PC-9 (cell line): ENCODE measurements around the gene NADK. TPM values are rescaled to one million over a fixed set of nuclear protein-coding genes. Genes with fewer than 3 reads are reported as not detected.
A peak's percentile ranks its signal among the peaks of the same experiment; 100 is the strongest.
"Not testable (repeated sequence)": the region's sequence is repeated elsewhere in the genome, so short reads cannot be mapped to it uniquely, and the experiment has no call there.

Experiments
- BruUV-seq: library from RNA; stranded (reverse); fragments of 400-500 nt; replicated peaks from 2 replicates; lab custom pipeline; 2021; lab: Mats Ljungman, UMichigan
- CTCF ChIA-PET: fragments of 300-600 bp; sonication (Branson Sonifier 250); formaldehyde crosslinking; loops from one replicate; lab custom pipeline; 2022; ENCODE audit warnings: antibody characterized with exemption; lab: Charles Lee
- POLR2A ChIA-PET: fragments of 300-600 bp; sonication (Branson Sonifier 250); formaldehyde crosslinking; loops from one replicate; lab custom pipeline; 2022; ENCODE audit warnings: antibody characterized with exemption; ENCODE audit not compliant: unreplicated experiment; lab: Charles Lee
- DNase-seq, 2 experiments: peaks; one replicate each; pipeline versions ENCODE4 v3.0.0 to v3.0.0-alpha.2; 2015 to 2022; ENCODE audit warnings: mixed read lengths in 1 of 2
- H2AFZ ChIP-seq: fragments of 200-600 bp; sonication (generic); 2 replicates; pipeline ENCODE4 v1.8.1; 2017; ENCODE audit warnings: antibody characterized with exemption
- H3F3A ChIP-seq: fragments of 200-600 bp; sonication (generic); 2 replicates; pipeline ENCODE4 v1.8.1; 2017; ENCODE audit warnings: antibody characterized with exemption, mild to moderate bottlenecking, low read depth; ENCODE audit not compliant: insufficient read depth
- H3K27ac ChIP-seq: fragments of 200-600 bp; sonication (generic); 2 replicates; pipeline ENCODE4 v1.6.1; 2016; ENCODE audit warnings: mixed run types
- H3K27me3 ChIP-seq: fragments of 200-600 bp; sonication (generic); 2 replicates; pipeline ENCODE4 v1.6.1; 2016; ENCODE audit warnings: low read depth, mixed run types; ENCODE audit not compliant: insufficient read depth
- H3K36me3 ChIP-seq: fragments of 200-600 bp; sonication (generic); 2 replicates; pipeline ENCODE4 v1.6.1; 2016; ENCODE audit warnings: low read depth, mixed run types
- H3K4me1 ChIP-seq: fragments of 200-600 bp; sonication (generic); replicated peaks from 2 replicates; pipeline ENCODE4 v1.6.1; 2016; ENCODE audit warnings: mixed run types; ENCODE audit not compliant: insufficient read depth
- H3K4me2 ChIP-seq: fragments of 200-600 bp; sonication (generic); 2 replicates; pipeline ENCODE4 v1.6.1; 2017; ENCODE audit warnings: mixed run types
- H3K4me3 ChIP-seq: fragments of 200-600 bp; sonication (generic); 2 replicates; pipeline ENCODE4 v1.6.1; 2016; ENCODE audit warnings: mixed run types
- H3K79me2 ChIP-seq: fragments of 200-600 bp; sonication (generic); 2 replicates; pipeline ENCODE4 v1.6.1; 2017; ENCODE audit warnings: low read depth, mixed run types
- H3K9me2 ChIP-seq: fragments of 200-600 bp; sonication (generic); 2 replicates; pipeline ENCODE4 v1.8.1; 2017; ENCODE audit warnings: mild to moderate bottlenecking; ENCODE audit not compliant: insufficient read depth
- H3K9me3 ChIP-seq: fragments of 200-600 bp; sonication (generic); 2 replicates; pipeline ENCODE4 v1.8.1; 2016; ENCODE audit warnings: low read depth; ENCODE audit not compliant: insufficient read depth
- H4K20me1 ChIP-seq: fragments of 200-600 bp; sonication (generic); 2 replicates; pipeline ENCODE4 v1.8.1; 2017; ENCODE audit not compliant: insufficient read depth
- EZH2 ChIP-seq: fragments of 200-600 bp; sonication (generic); IDR thresholded peaks from 2 replicates; pipeline ENCODE4 v1.8.0; 2017; ENCODE audit warnings: antibody characterized with exemption, low read depth
- intact Hi-C: fragments of 100-400 bp; cut with micrococcal nuclease; formaldehyde crosslinking; loops from one replicate; pipeline ENCODE4 v1.10.0; 2022; ENCODE audit not compliant: unreplicated experiment
- total RNA-seq: library from RNA; stranded (reverse); gene quantifications from 2 replicates; pipeline ENCODE4 v1.2.3, GENCODE V29; 2021
- TF ChIP-seq, protein P1 (sequence below): fragments of 200-600 bp; sonication (generic); conservative IDR thresholded peaks from 2 replicates; pipeline ENCODE4 v1.6.1; 2017; ENCODE audit warnings: mixed run types, antibody characterized with exemption, mild to moderate bottlenecking, moderate library complexity

NADK gene
- total RNA-seq, 1 experiment from 2014 or later: 105 TPM

DNA sequence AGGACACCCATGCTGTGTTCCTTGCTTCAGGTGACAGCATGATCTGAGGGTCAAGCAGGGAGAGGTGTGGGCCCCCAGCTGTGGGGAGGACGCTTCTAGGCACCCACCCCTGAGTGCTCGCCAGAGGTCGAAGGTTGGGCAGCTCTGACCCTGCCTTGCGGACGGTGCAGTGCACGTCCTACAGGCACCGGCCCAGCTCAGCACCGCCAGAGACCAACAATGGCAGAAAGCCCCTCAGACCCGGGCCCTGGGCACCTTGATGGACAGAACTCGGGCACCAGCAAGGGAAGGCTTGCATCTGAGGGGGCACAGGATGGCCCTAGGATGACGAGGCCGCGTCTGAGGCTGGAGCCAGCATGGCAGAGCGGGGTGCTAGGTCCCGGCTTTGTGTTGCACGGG lies 24.7 kb downstream of the NADK start:
- no TSS peak for BruUV-seq
- Histone ChIP-seq H2AFZ (no peak overlapping the region), H3K9me2 (no peaks in the 10 kb centered on the region), H3K4me1 (peaks cover 15% of the 10 kb centered on the region), H3K79me2 (peaks cover 25% of the 10 kb centered on the region), H3K9me3 (no peaks in the 10 kb centered on the region), H3K36me3 (0 out of 2 replicates have a peak, but pooled peaks cover 9% of the 10 kb centered on the region), H3K4me2 (no peak overlapping the region), H3K27me3 (no peaks in the 10 kb centered on the region), H4K20me1 (no peaks in the 10 kb centered on the region), H3K27ac (no peak overlapping the region), H3F3A (peaks cover 19% of the 10 kb centered on the region), H3K4me3 (no peak overlapping the region)
- TF ChIP-seq, protein P1, sequence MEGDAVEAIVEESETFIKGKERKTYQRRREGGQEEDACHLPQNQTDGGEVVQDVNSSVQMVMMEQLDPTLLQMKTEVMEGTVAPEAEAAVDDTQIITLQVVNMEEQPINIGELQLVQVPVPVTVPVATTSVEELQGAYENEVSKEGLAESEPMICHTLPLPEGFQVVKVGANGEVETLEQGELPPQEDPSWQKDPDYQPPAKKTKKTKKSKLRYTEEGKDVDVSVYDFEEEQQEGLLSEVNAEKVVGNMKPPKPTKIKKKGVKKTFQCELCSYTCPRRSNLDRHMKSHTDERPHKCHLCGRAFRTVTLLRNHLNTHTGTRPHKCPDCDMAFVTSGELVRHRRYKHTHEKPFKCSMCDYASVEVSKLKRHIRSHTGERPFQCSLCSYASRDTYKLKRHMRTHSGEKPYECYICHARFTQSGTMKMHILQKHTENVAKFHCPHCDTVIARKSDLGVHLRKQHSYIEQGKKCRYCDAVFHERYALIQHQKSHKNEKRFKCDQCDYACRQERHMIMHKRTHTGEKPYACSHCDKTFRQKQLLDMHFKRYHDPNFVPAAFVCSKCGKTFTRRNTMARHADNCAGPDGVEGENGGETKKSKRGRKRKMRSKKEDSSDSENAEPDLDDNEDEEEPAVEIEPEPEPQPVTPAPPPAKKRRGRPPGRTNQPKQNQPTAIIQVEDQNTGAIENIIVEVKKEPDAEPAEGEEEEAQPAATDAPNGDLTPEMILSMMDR: no peak
- TF ChIP-seq EZH2: no peak
- ChIA-PET POLR2A (no interaction called here), CTCF (no interaction called here)
- intact Hi-C loops: no loop called here
- DNase-seq: no peak

DNA sequence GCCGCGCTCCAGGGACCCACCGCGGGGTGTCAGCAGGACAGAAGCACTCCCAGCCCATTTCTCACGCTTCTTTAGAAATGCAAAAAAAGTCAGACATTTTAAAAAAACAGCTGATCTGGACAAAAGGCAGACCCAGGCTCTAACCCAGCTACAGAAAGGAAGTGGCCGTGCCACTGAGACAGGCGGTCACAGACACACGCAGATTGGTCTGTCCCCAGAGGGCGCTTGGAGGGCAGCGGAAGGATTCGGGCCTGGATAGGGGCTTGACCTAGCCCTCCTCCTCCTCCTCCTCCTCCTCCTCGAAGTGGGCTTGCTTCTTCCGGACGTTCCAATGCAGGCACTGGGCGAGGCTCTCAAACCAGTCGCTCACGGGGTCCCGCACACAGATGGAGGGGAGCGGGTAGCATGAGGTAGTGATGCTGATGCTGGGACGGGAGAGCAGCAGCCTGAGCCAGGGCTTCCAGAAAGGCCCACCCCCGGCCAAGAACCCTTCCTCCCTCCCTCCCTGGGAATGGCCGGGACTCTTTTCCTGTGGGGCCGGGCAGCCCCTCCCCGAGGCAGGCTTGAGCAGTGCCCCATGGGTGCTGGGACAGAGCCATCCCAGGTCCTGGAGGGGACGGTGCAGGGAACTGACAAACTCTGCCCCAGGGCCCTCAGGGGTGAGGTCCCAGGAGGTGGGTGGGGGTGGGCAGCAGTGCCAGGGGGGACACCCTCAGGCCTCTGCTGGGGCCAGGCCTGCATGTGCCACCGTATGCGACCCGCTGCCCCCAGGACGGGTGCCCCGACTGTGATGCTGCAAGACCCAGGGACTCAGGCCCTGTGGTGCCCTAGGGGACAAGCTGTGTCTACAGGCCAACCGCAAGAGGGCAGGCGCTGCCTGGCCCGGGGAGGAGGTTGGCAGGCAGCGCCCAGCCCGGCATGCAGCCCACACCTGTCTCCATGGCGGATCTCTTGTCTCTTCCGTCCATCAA lies 25.3 kb downstream of the NADK start:
- H3K4me1 ChIP-seq: peaks cover 8% of the 10 kb centered on the region
- H3K9me3 ChIP-seq: no peaks in the 10 kb centered on the region
- CTCF ChIA-PET: no interaction called here
- peaks cover 12% of the 10 kb centered on the region; the same call in 1 of the 2 replicates for H3F3A ChIP-seq
- POLR2A ChIA-PET: no interaction called here
- 0 out of 2 replicates have a peak, but pooled peaks cover 6% of the 10 kb centered on the region for H3K36me3 ChIP-seq
- peaks cover 20% of the 10 kb centered on the region for H3K79me2 ChIP-seq
- DNase-seq: peak in 1 of 2 experiments; percentile 29
- no peaks in the 10 kb centered on the region for H4K20me1 ChIP-seq
- H3K27me3 ChIP-seq: no peaks in the 10 kb centered on the region
- no peak for TF ChIP-seq EZH2
- TF ChIP-seq, protein P1: no peak
- no peak overlapping the region for H3K4me2 ChIP-seq
- H3K27ac ChIP-seq: no peak overlapping the region
- no peaks in the 10 kb centered on the region for H3K9me2 ChIP-seq
- intact Hi-C loops: no loop called here
- BruUV-seq: no TSS peak
- H3K4me3 ChIP-seq: no peak overlapping the region
- no peak overlapping the region for H2AFZ ChIP-seq

DNA sequence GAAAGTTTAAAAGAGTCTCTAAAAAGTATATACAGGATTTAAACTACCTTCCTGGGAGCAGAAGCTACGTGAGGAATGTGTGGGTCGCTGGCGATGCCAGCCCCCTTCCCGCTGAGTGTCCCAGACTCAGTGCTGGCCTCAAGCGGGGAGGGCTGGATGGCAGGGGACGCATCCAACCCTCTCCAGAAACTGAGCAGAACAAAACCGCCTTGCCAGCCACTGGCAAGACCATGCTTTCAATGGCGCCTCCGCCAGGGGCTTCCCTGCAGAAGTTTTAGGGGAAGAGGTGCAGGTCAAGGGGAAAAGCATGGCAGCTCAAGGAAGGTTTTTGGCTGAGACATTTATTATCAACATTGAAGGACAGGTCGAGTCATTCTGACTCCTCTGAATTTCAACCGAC lies 26.1 kb downstream of the NADK start:
- DNase-seq: no peak
- peaks cover under 1% of the 10 kb centered on the region; the same call in 1 of the 2 replicates for H3K4me1 ChIP-seq
- peaks cover 7% of the 10 kb centered on the region; the same call in 1 of the 2 replicates for H3F3A ChIP-seq
- H4K20me1 ChIP-seq: no peaks in the 10 kb centered on the region
- no peak overlapping the region for H2AFZ ChIP-seq
- no peaks in the 10 kb centered on the region for H3K9me2 ChIP-seq
- TSS peak; percentile 22 for BruUV-seq
- no peak overlapping the region for H3K4me2 ChIP-seq
- TF ChIP-seq EZH2: no peak
- TF ChIP-seq, protein P1: no peak
- no peaks in the 10 kb centered on the region for H3K9me3 ChIP-seq
- H3K4me3 ChIP-seq: no peak overlapping the region
- intact Hi-C loops: no loop called here
- ChIA-PET POLR2A (no interaction called here), CTCF (no interaction called here)
- H3K79me2 ChIP-seq: peaks cover 12% of the 10 kb centered on the region
- no peak overlapping the region for H3K27ac ChIP-seq
- H3K36me3 ChIP-seq: 0 out of 2 replicates have a peak, but pooled peaks cover 4% of the 10 kb centered on the region
- no peaks in the 10 kb centered on the region for H3K27me3 ChIP-seq

DNA sequence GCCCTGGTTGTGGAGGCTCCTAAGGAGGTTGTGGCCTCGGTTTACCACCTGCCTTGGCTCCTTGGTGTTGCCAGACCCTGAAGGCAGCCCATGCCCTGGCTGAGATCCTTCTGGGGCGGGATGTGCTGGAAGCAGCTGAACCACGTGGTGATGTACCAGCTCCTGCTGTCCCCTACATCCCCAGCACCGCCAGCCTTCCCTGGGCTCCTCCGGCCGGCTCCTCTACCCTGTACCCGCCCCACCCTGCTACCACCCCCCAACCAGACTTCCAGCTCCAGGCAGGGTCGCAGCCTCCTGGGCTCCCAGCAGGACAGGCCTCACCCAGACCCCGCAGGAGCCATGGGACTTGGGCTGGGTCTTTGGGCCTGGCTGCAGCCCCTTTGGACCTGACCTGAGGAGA lies 28.3 kb downstream of the NADK start:
- DNase-seq, H3K4me3 ChIP-seq, intact Hi-C loops, H2AFZ ChIP-seq, BruUV-seq, H3K79me2 ChIP-seq, H3K9me2 ChIP-seq, H4K20me1 ChIP-seq, POLR2A ChIA-PET, H3F3A ChIP-seq, H3K27ac ChIP-seq, H3K9me3 ChIP-seq, H3K4me2 ChIP-seq, H3K4me1 ChIP-seq, CTCF ChIA-PET, H3K27me3 ChIP-seq, H3K36me3 ChIP-seq: not testable (repeated sequence)
